Activated effector memory CD4-positive, alpha-beta T cell treated with Interleukin-2 at 50 U/mL for 16 hours (primary cell): ENCODE data around the gene DDOST.

Experiments used
- DNase-seq: peaks from one replicate; pipeline ENCODE4 v3.0.0-alpha.2; 2020

The DDOST gene

DNA sequence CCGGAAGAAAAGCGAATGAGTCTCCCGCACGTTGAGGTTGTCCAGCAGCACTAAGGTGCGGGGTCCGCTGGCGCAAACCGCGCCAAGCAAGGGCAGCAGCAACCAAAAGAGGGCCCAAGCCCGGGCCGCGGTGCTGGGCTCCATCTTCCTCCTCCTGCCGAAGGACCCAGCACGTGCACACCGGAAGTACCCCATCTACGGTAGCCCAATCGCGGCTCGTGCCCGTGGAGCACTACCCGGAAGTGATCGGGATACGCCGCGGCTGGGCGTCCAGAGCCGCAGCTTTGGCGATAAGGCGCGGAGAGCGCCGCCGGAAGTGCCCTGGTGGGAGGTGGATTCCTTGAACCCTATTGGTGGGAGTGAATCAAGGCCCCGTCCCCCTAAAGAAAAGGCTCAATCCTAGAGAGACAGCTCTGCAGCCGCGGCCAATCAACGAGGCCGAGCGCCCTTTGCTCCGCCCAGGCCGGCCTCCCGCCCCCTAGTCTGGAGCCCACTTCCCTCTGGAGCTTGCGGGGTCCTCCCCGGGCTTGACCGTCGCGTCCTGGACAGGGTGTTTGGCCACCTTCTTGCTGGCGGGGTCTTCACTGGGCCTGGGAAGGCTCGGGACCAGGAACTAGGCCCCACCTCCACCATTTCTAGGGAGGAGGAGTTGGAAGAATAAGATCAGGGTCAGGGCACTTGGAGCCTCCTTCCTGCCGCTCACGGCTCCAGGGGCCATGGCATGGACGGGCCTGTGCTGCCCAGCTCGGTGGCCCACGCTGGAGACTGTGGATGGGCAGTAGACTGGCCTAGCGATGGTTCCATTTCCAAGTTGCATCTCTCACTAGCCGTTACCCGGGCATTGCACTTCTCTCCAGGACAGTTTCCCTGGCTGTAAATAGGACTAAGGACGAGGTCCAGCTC is at the start of gene DDOST:
Gene DDOST, minus strand, starts transcription at position 163 of the 903 bp plus-strand sequence. Its CDS starts 19 bp downstream, at position 144.
- DNase-seq = peak; percentile 93

DNA sequence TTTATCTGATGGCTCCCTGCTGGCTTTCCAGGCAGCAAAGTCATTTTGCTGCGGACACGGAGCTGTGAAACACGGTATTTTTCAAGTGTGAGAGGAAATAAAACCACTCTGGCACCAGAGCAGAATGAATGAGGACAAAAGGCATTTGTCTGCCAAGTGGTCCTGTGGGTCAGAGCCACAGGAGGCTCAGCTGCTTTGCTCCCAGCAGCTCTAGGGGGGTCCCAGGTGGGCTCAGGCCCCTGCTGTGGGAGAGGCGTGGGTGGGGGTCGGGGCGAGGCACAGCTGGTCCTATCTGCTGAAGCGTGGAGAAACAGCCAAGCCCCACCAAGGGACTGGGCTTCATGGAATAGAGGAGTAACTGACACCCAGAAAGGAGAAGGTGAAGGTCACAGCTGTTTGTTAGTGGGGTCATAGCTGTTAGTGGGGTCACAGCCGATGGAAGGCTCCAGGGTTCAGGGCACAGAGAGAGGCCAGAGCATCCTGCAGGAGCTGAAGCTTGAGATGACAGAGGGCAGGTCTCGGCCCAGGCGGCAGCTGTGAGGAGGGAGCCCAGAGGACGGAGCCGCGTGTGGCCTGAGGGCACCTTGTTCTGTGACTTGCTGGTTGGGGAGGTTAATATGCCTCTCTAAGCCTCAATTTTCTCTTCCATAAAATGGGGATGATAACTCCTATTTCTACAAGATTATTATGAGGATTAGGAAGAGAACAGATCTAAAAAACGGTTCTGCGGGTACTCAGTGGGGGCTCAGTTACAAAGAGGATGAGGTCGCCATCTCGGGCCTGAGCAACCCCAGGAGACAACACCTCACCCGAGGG is 49.5 kb upstream of the DDOST start:
- DNase-seq = no peak

DNA sequence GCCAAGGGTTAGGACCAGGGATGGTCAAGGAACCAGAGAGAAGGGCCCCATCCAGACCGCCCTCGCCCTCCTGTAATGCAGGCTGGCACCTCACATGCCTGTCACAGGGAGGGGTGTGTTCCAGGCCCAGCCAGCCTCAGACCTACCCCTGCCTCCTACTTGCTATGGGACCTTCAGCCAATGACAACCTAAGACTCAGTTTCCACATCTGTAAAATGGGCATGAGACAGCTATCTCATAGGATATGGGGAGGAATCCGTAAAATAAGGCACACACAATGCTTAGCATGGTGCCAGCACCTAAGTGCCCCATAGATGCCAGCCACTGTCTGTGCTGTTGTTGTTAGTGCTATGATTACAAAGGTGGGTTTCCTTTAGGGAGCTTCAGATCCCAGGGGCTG is 48.7 kb upstream of the DDOST start:
- no peak for DNase-seq

DNA sequence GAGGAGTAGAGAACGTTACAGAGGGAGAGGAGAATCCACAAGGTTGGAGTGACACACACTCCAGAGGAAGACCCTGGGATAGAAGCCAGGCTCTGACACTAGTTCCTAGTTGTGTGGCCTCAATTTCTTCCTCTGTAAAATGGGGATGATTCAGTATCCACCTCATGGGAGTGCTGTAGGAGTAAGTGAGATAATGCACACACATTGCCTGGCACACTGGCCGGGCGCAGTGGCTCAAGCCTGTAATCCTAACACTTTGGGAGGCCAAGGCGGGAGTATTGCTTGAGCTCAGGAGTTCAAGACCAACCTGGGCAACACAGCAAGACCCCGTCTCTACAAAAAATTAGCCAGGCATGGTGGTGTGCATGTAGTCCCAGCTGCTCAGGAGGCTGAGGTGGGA is 47.7 kb upstream of the DDOST start:
- no peak for DNase-seq

DNA sequence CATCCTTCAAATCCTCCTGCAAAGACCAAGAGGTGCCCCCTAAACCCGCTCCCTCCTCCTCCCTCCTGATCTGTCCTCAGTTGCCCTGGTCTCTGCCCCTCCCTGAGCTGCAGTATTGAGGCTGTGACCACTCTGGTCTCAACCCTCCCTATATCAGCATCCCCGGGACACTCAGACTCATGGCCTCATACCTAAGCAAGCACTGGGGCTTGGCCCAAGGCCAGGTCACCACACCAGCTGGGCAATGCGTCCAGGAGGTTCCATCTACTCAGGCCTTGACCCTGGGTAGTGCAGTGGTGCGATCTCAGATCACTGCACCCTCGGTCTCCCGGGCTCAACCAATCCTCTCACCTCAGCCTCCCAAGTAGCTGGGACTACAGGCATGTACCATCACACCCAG is 46.9 kb upstream of the DDOST start:
- DNase-seq = no peak

DNA sequence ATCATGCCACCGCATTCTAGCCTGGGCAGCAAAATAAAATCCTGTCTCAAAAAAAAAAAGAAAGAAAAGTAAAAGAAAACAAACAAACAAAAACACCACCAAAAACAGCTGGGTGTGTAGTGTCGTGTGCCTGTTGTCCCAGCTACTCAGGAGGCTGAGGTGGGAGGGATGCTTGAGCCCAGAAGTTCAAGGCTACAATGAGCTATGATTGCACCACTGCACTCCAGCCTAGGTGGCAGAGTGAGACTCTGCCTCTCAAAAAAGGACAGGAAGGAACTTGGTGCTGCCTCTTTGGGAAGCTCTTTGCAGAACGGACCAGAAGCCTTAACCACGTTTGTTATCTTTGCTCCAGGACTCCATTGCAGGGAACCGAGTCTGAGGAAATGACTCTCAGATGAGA is 45.7 kb upstream of the DDOST start:
- DNase-seq = no peak

DNA sequence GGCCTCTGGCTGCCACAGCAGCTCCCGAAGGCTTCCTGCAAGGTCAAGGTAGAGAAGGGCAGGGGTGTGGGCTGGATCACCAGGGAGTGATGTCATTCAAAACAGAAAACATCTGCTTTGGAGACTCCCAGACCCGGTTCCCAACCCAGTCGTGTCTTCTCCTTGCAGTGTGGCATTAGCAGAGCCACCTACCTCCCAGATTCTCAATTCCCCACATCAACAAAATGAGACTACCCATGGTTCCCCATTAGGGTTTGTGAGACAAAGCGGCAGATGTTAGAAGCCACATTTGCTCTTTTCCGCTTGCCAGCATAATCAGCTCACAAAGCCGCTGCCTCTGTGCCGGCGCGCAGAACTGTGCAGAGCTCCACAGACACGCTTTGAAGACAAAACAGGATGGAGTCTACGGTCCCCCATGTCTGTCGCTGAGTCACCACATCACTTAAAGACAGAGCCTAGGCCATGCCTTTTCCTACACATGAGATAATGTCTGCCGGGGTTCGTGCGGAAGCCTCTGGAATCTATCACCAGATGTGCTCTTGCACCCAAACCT is 44.1 kb upstream of the DDOST start:
- DNase-seq = no peak

DNA sequence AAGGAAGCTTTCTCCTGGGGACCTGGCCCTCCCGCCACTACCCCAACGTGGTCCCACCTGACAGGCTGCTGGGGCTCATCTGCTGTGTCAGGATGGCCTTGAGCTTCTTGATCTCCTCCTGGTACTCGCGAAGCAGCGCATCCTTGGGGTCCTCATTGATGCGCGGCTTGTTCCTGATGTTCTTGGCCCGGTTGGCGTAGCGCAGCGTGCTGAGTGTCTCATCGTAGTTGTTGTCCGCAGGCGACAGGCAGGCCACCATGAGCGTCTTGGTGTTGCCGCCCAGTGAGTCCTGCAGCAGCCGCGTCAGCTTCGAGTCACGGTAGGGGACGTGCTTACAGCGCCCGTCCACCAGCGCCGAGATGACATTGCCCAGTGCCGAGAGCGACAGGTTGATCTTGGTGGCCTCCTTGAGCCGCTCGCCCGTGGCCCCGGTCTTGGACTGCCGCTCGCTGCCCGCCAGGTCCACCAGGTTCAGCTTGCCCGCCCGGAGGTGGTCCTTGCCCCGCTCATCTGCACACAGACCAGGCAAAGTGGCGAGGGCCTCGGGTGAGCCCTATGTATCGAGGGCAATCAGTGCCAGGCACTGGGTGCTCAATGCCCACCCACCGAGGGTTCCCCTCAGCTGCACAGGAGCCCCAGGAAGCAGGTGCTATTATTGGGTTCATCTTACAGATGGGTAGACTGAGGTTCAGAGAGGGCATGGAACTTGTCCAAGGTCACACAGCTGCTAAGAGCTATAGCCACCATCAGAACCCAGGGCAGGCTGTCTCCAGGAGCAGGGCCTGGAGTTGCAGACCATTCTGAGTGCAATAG is 43.4 kb upstream of the DDOST start:
- DNase-seq = no peak

DNA sequence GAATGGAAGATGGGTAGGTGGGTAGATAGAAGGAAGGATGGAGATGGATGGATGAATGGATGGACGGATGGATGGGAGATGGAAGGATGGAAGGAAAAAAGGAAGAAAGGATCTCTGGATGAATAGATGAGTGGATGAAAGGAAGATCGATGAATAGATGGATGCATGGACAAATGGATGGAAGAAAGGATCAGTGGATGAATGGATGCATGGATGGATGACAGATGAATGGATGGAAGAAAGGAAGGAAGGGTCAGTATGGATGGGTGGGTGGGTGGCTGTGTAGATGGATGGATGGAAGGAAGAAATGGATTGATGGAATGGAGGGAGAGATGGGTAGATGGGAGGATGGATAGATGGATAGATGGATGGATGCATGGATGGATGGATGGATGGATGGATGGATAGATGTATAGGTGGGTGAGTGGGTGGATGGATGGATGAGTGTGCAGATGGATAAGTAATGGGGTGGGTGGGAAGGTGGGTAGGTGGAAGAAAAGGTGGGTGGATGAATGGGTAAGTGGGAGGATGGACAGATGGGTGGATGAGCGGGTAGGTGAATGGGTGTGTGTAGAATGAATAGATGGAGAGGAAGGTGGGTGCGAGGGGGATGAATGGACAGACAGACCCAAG is 42.1 kb upstream of the DDOST start:
- DNase-seq = no peak

DNA sequence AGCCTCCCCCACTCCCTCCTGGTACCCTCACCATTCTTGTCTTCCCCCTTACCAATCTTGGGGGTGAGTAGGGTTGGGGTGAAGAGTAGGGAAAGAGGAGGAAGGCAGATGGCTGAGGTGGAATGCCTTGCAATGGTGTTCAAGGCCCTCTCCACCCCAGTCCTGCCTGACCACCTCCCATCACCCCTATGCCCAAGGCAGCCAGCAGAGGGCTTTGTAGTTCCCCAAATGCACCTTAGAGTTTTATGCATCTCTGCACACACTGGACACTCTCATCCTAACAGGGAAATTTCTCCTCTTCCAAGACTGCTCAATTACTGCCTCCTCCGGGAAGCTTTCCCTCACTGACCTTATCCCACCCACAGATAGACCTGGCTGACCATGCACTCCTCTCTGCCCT is 41.2 kb upstream of the DDOST start:
- no peak for DNase-seq

DNA sequence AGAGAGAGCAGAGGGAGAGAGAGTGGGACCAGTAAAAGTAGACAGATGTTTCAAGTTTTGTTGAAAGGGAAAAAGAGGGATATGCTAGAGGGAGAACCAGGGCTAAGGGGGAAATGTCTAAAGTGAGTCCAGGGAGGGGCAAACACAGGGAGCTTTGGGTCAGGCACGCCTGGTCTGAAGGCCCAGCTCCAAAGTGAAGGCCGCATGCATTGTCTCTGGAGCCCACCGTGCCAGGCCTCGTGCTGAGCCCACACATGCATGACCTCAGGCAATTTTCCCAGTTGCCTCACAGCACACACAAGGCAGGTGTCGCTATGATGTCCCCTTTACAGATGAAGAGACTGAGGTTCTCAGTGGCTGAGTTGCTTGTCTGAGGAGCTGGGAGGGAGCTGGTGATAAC is 40.7 kb upstream of the DDOST start:
- DNase-seq = no peak

DNA sequence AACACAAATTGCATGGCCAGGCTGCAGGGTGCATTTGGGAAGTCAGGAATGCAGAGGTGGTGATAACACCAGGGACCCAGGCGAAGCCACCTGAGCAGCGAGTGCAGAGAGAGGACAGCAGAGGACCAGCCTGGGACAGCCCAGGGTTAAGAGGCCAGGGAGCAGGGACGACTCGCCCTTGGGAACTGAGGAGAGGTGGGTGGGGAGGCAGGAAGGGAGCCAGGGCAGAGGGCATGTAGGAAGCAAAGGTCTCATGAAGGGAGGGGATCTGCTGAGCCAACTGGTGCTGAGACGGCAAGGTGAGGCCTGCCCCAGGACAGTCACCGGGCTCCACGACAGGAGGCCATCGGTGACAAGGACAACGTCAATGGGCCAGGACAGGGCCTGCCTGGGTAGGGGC is 40.3 kb upstream of the DDOST start:
- no peak for DNase-seq

DNA sequence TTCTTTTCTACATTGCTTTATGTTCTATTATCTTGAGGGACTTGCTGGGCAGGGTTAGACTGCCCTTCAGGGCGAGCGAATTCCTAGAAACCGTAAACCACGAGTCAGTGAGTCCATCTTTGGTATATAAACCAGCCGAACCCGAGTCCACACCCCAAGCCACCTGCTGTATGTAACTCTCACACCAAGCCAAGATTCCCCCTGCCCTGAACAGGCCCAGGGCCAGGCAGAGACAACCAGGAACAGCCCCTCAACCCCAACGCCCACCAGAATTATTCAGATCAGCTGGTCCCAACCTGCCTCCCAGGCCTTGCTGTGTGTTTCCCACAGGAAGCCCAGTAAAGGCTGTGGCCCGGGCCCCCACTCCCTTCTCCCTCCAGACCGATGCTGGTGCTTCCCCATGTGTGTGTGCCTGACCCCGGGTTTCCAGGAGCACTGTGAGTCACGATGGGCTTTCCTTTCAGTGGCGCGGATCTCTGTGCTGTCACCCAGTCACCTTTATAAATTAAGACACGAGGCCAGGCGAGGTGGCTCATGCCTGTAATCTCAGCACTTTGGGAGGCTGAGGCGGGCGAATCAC is 39.6 kb upstream of the DDOST start:
- DNase-seq = no peak

DNA sequence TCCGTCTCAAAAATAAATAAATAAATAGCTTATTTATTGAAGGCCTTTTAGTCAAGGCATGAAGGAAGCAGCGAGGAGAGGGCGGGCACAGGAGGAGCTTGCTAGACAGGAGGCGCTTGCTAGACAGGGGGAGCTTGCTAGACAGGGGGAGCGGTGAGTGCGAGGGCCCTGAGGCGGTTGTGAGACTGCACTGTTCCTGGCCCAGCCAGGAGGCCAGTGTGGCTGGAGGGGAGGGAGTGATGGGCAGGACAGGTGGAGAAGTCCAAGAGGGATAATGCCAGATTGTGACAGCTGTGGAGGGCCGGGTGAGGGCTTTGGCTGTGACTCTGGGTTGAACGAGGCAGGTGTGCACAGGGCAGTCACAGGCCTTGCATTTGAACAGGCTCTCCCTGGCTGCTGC is 38.4 kb upstream of the DDOST start:
- no peak for DNase-seq

DNA sequence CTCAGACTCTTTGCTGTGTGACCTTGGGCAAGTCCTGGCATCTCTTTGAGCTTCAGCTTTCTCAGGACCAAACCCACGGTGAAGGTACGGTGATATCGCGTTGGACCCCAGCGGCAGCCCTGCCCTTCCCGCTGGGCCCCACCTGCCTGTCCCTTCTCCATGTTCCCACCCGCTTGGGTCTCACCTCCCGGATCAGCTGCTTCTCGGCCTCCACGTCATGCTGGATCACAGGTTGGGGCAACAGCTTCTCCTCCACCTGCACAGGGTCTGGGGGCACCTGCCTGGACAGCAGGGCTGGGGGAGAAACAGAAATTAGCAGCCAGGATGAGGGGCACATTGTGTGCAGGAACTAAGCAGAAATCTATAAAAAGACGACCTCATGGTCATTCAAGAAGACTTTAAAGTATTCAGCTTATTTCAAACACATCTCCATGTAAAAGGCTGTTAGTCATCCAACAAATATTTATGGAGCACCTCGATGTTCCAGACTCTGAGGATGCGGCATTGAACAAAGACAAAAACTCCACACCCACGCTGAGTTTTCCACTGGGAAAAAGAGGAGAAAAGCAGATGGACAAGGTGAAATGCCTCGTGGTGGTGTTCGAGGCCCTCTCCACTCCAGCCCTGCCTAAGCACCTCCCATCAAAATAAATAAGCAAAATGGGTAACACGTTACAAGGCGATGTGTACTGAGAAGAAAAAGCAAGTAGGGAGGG is 37.2 kb upstream of the DDOST start:
- DNase-seq = no peak

DNA sequence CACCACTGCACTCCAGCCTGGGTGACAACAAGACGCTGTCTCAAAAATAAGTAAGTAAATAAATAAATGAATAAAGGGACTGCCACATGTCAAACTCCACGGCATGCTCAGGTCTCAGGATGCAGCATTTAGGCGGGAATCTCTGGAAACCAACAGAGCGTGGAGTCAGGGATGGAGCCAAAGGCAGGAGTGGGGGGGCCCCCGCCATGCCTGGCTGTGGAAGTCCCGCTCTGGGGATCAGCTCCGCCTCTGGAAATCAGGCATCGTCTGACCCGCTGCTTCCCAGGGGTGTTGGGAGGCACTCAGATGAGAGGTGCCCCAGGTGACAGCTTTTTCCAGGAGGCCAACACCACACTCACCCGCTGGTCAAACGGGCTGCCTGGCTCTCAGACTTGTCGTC is 36.4 kb upstream of the DDOST start:
- no peak for DNase-seq

DNA sequence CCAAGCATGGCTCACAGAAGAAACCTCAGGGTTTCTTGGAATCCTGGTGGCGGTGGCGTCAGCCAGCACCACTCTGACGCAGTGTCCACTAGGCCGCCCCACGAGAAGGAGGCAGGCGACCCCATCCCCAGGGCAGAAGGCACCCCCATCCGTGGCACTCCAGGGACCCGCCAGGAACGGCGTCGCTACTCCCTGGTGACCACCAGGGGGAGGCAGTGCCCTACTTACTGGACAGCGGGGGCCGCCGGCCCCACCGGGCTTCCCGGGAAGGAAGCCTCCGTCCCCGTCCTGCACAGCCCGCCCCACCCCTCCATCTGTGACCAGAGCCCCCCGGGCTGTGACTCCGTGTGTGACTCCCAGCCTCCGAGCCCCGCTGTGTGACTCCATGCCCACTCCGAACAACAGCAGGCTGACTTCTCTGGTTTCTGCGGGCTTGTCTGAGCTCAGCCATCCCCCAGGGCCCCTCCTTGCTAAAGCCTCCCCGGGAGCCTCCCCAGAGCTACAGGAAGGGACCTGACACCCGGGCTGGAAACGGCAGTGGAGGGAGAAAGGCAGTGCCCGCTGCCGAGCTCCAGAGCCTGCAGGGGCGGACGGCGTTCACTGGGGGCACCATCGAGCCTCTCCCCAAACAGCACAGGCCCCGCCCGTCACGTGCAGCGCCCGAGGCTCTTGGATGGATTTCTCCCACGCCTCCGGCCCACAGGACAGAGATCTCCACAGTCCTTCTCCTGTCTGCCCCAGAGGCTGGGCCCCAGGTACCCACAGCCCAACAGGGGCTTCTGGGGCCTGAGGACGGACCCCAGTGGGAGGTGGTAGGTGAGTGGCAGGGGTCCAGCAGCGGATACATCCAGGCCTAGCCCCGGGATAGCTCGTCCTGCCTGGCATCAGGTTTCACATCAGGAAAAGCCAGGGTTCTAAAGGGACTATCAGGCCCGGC is 35.5 kb upstream of the DDOST start:
- DNase-seq = peak; percentile 55

DNA sequence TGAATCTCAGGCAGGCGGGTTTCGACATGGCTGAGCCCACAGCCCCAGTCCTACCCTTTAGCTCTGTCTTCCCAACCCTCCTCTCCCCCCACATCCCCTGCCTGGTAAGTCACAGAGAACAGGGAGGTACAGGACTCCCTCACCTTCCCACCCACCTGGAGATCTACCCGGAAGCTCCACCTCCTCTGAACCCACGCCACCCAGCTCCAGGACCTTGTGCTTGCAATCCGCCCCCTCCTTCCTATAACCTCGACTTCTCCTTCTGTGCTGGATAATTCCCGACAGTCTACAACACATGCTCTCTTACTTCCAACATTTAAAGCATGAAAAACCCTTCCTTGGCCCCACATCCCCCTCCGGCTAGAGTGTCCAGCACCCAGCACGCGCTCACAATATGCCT is 34.3 kb upstream of the DDOST start:
- no peak for DNase-seq

DNA sequence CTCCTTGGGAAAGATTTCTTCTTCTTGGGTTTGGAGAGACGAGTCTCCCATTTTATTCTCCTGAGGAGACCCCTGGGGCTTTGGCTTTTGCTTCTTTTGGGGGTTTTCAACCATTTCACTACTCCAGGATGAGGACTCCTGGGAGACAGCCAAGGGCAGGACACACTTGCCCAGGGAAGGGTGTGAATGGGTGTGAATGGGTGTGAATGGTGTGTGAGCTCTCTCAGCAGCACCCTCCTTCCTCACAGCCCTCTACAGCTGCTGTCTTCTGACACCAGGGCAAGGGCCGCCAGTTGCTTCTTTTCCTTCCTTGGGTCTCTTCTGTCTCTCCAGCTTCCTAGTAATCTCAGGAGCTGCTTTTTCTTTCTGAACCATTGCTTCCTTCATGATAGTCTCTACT is 32.5 kb upstream of the DDOST start:
- no peak for DNase-seq

DNA sequence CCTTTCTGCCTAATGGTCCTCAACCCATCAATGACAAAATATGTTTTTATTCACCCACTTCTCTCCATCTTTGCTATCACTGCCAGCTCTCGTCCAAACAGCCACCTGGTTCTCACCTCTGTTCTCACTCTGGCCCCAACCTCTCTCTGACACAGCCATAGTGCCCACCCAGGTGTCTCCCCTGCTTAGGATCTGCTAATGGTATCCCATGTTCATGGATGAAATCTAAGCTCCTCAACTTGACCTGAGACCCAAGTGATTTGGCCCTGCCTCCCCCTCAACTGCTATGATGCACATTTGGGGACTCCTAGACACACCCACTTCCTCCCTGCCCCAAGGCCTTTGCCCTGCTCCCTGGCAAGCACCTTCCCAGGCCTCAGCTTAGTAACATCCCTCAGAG is 30.7 kb upstream of the DDOST start:
- DNase-seq = no peak
